Measurements from ENCODE around the gene C1QTNF4. TPM values are rescaled to one million over a fixed set of nuclear protein-coding genes. Genes with fewer than 3 reads are reported as not detected.

C1QTNF4 gene
- total and polyA plus RNA-seq, 9 of the 15 experiments (the other 6 are each of a cell fraction or from before 2014, with no cell fraction given) = not detected

DNA sequence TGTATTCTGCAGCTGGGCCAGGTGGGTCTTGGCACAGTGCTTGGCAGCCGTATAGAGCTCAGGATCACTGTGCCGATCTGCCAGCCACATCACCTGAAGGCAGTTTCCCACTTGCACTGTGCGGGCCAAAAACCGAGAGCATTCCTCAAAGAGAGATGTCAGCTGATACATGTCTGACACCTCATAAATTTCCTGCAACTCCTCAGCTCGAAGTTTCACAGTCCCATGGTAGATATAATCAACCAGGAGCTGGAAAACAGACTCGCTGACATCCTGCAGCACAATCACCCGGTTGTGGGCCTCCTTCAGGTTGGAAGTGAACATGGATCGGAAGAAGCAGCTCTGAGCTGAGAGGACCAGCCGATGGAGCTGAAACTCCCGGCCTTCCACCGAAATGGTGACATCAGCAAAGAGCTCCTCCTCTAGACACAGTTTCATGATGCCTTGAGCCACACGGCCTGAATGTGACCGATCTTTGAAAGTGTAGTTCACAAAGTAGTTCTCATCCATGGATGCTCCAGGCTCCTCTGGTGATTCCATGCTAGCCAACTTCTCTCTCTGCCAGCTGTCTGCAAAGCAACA, 16.7 kb downstream of the C1QTNF4 start:
- no peaks in the 10 kb centered on the region for H3K9me3 ChIP-seq (replicated peaks; ENCODE audit: control insufficient read depth, insufficient read depth, low read depth, low read length)
- FAIRE-seq (peak; percentile 48), DNase-seq (ENCODE audit: extremely low read depth in 1 of 4, low spot score in 3 of 4) (peak in 2 of 4 experiments; percentile 12 to 39), ATAC-seq (peak; percentile 7; the same call in 2 of the 3 replicates)
- peaks cover 66% of the 10 kb centered on the region for H3K36me3 ChIP-seq (ENCODE audit: control insufficient read depth, insufficient read depth, low read length)
- H3K79me2 ChIP-seq (ENCODE audit: control insufficient read depth, insufficient read depth, low read length) = peaks cover 46% of the 10 kb centered on the region
- no peaks in the 10 kb centered on the region; a peak in 1 of 5 replicates for H3K27me3 ChIP-seq (ENCODE audit: control insufficient read depth in 2 of 2, insufficient read depth in 2 of 2, low read length in 2 of 2)
- no peak overlapping the region; the same call in 2 of the 3 replicates for H3K27ac ChIP-seq (ENCODE audit: extremely low read depth, low read depth, low read length)
- ChIA-PET CTCF (ENCODE audit: low intra/inter-chr PET ratio) (no interaction called here), POLR2A (interaction anchor here (0.6 to 2.1 kb wide), 8 partner anchors 9 to 372 kb away, joined by 3 to 23 read pairs (median 4); partner anchors contain the start of genes FAM180B and PTPMT1)
- 17% methylated on average over 13 of the region's 13 CpGs for WGBS (ENCODE audit: insufficient coverage, low coverage, missing lambda C conversion rate)
- peak overlapping the region; percentile 77 to 99; a peak in 3 of 4 replicates for H3K9ac ChIP-seq (ENCODE audit: insufficient read depth in 1 of 2, low read depth in 2 of 2, low read length in 2 of 2)
- H3K4me3 ChIP-seq = peak overlapping the region; percentile 97
- peak overlapping the region; percentile 99 for H3K4me2 ChIP-seq (ENCODE audit: insufficient read depth, low read length)
- H3K4me1 ChIP-seq (replicated peaks in 1 of 2; ENCODE audit: control insufficient read depth in 2 of 2, insufficient read depth in 2 of 2, low read length in 2 of 2) = peaks cover 13 to 14% of the 10 kb centered on the region in 2 experiments; a peak in 4 of 5 replicates
- no TSS peak for BruUV-seq (replicated peaks)
- no peak overlapping the region for H2AFZ ChIP-seq (ENCODE audit: low read depth, low read length)
- H4K20me1 ChIP-seq (replicated peaks; ENCODE audit: control insufficient read depth, insufficient read depth, low read length) = no peaks in the 10 kb centered on the region
- in situ Hi-C loops (cut with MboI) (no loop called here), intact Hi-C loops (cut with micrococcal nuclease) (no loop called here)
- H3K9me1 ChIP-seq (ENCODE audit: control insufficient read depth, insufficient read depth, low read length) = no peaks in the 10 kb centered on the region
- TF ChIP-seq ATF1 (CRISPR knock-in tag; IDR thresholded peaks at IDR 0.05) (no peak), ATF1 (tag; IDR thresholded peaks at IDR 0.05) (peak; percentile 18; the same call in 1 of the 2 replicates), PHF21A (IDR thresholded peaks at IDR 0.05; ENCODE audit: borderline replicate concordance, low read depth) (no peak), MEIS2 (IDR thresholded peaks at IDR 0.05; ENCODE audit: partially characterized antibody) (peak; percentile 95), DACH1 (IDR thresholded peaks at IDR 0.05; ENCODE audit: partially characterized antibody) (peak; percentile 28), CTBP1 (IDR thresholded peaks at IDR 0.05; ENCODE audit: borderline replicate concordance) (peak; percentile 56), ETV5 (CRISPR knock-in tag; IDR thresholded peaks at IDR 0.05; ENCODE audit: low read depth) (0 out of 2 replicates have a peak, but pooled peaks have one; percentile 24)
- TF ChIP-seq, protein P1, sequence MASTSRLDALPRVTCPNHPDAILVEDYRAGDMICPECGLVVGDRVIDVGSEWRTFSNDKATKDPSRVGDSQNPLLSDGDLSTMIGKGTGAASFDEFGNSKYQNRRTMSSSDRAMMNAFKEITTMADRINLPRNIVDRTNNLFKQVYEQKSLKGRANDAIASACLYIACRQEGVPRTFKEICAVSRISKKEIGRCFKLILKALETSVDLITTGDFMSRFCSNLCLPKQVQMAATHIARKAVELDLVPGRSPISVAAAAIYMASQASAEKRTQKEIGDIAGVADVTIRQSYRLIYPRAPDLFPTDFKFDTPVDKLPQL (IDR thresholded peaks at IDR 0.05; ENCODE audit: extremely low read depth, insufficient read length) = no peak
- TF ChIP-seq, protein P2, sequence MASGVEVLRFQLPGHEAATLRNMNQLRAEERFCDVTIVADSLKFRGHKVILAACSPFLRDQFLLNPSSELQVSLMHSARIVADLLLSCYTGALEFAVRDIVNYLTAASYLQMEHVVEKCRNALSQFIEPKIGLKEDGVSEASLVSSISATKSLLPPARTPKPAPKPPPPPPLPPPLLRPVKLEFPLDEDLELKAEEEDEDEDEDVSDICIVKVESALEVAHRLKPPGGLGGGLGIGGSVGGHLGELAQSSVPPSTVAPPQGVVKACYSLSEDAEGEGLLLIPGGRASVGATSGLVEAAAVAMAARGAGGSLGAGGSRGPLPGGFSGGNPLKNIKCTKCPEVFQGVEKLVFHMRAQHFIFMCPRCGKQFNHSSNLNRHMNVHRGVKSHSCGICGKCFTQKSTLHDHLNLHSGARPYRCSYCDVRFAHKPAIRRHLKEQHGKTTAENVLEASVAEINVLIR (CRISPR knock-in tag; IDR thresholded peaks at IDR 0.05) = no peak
- TF ChIP-seq, protein P3, sequence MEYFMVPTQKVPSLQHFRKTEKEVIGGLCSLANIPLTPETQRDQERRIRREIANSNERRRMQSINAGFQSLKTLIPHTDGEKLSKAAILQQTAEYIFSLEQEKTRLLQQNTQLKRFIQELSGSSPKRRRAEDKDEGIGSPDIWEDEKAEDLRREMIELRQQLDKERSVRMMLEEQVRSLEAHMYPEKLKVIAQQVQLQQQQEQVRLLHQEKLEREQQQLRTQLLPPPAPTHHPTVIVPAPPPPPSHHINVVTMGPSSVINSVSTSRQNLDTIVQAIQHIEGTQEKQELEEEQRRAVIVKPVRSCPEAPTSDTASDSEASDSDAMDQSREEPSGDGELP (CRISPR knock-in tag; IDR thresholded peaks at IDR 0.05; ENCODE audit: borderline replicate concordance) = peak; percentile 62
- TF ChIP-seq, protein P4, sequence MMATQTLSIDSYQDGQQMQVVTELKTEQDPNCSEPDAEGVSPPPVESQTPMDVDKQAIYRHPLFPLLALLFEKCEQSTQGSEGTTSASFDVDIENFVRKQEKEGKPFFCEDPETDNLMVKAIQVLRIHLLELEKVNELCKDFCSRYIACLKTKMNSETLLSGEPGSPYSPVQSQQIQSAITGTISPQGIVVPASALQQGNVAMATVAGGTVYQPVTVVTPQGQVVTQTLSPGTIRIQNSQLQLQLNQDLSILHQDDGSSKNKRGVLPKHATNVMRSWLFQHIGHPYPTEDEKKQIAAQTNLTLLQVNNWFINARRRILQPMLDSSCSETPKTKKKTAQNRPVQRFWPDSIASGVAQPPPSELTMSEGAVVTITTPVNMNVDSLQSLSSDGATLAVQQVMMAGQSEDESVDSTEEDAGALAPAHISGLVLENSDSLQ (IDR thresholded peaks at IDR 0.05) = peak; percentile 76
- TF ChIP-seq, protein P5, sequence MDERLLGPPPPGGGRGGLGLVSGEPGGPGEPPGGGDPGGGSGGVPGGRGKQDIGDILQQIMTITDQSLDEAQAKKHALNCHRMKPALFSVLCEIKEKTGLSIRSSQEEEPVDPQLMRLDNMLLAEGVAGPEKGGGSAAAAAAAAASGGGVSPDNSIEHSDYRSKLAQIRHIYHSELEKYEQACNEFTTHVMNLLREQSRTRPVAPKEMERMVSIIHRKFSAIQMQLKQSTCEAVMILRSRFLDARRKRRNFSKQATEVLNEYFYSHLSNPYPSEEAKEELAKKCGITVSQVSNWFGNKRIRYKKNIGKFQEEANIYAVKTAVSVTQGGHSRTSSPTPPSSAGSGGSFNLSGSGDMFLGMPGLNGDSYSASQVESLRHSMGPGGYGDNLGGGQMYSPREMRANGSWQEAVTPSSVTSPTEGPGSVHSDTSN (CRISPR knock-in tag; IDR thresholded peaks at IDR 0.05; ENCODE audit: low read depth) = no peak
- TF ChIP-seq, protein P5 (tag; conservative IDR thresholded peaks at IDR 0.05; ENCODE audit: low read depth) = peak; percentile 93
- TF ChIP-seq, protein P6, sequence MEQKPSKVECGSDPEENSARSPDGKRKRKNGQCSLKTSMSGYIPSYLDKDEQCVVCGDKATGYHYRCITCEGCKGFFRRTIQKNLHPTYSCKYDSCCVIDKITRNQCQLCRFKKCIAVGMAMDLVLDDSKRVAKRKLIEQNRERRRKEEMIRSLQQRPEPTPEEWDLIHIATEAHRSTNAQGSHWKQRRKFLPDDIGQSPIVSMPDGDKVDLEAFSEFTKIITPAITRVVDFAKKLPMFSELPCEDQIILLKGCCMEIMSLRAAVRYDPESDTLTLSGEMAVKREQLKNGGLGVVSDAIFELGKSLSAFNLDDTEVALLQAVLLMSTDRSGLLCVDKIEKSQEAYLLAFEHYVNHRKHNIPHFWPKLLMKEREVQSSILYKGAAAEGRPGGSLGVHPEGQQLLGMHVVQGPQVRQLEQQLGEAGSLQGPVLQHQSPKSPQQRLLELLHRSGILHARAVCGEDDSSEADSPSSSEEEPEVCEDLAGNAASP (IDR thresholded peaks at IDR 0.05) = no peak

Measured in K562 (cell line).